ENCODE measurements around the gene KCNJ11. TPM values are rescaled to one million over a fixed set of nuclear protein-coding genes. Genes with fewer than 3 reads are reported as not detected.

Gene KCNJ11
- total RNA-seq, 3 donors from 2014 or later: 1.2 to 3.9 (median 1.6) TPM

- no peak for TF ChIP-seq CTCF (IDR thresholded peaks at IDR 0.05)
- intact Hi-C loops (cut with DNase I, micrococcal nuclease): no loop called here
- H3K36me3 ChIP-seq (ENCODE audit: low read depth): no peaks in the 10 kb centered on the region
- peak in 1 of 3 donors; percentile 11 for DNase-seq
- no peaks in the 10 kb centered on the region for H3K9me3 ChIP-seq
- no peak overlapping the region for H3K4me3 ChIP-seq
- peaks cover 6% of the 10 kb centered on the region for H3K4me1 ChIP-seq (ENCODE audit: low read depth)
- ATAC-seq: no peak
These were observed 15.7 kb upstream of the KCNJ11 start for GRCh38 chr11:17403980-17404759.

- intact Hi-C loops (cut with DNase I, micrococcal nuclease): no loop called here
- no peaks in the 10 kb centered on the region for H3K9me3 ChIP-seq
- H3K36me3 ChIP-seq (ENCODE audit: low read depth): no peaks in the 10 kb centered on the region
- DNase-seq (no peak), ATAC-seq (no peak)
- H3K4me1 ChIP-seq (ENCODE audit: low read depth): peaks cover 6% of the 10 kb centered on the region
- TF ChIP-seq CTCF (IDR thresholded peaks at IDR 0.05): no peak
- no peak overlapping the region for H3K4me3 ChIP-seq
These were observed 14.0 kb upstream of the KCNJ11 start for GRCh38 chr11:17402486-17402885.

GRCh38 chr11:17401841-17402240, 13.4 kb upstream of the KCNJ11 start:
- DNase-seq (no peak), ATAC-seq (no peak)
- H3K36me3 ChIP-seq (ENCODE audit: low read depth): no peaks in the 10 kb centered on the region
- TF ChIP-seq CTCF (IDR thresholded peaks at IDR 0.05): no peak
- no peak overlapping the region for H3K4me3 ChIP-seq
- intact Hi-C loops (cut with DNase I, micrococcal nuclease): no loop called here
- H3K9me3 ChIP-seq: no peaks in the 10 kb centered on the region
- H3K4me1 ChIP-seq (ENCODE audit: low read depth): peaks cover 6% of the 10 kb centered on the region

- Histone ChIP-seq H3K4me1 (ENCODE audit: low read depth) (peaks cover 3% of the 10 kb centered on the region), H3K9me3 (no peaks in the 10 kb centered on the region), H3K36me3 (ENCODE audit: low read depth) (no peaks in the 10 kb centered on the region), H3K4me3 (no peak overlapping the region)
- no peak for ATAC-seq
- DNase-seq: no peak
- no peak for TF ChIP-seq CTCF (IDR thresholded peaks at IDR 0.05)
- intact Hi-C loops (cut with DNase I, micrococcal nuclease): no loop called here
These were observed 12.9 kb upstream of the KCNJ11 start for GRCh38 chr11:17401316-17401715.

- TF ChIP-seq CTCF (IDR thresholded peaks at IDR 0.05): no peak
- DNase-seq (no peak), ATAC-seq (peak; percentile 13)
- intact Hi-C loops (cut with DNase I, micrococcal nuclease): no loop called here
- H3K9me3 ChIP-seq: no peaks in the 10 kb centered on the region
- H3K4me3 ChIP-seq: no peak overlapping the region
- no peaks in the 10 kb centered on the region for H3K36me3 ChIP-seq (ENCODE audit: low read depth)
- no peaks in the 10 kb centered on the region for H3K4me1 ChIP-seq (ENCODE audit: low read depth)
These were observed 11.8 kb upstream of the KCNJ11 start for GRCh38 chr11:17400048-17400775.

Data from mucosa of descending colon (tissue), 3 donors.